GM12891 (cell line): ENCODE measurements around the gene HDGFL3.

Experiments
- PAX5 ChIP-seq: IDR thresholded peaks from 2 replicates; pipeline ENCODE4 v1.6.1; 2011; ENCODE audit warnings: low read length, moderate library complexity, mild to moderate bottlenecking; ENCODE audit not compliant: insufficient read depth, severe bottlenecking
- POLR2A ChIP-seq: IDR thresholded peaks from 2 replicates; pipeline ENCODE4 v1.6.1; 2011; ENCODE audit warnings: low read depth, low read length, control low read depth
- POLR2AphosphoS5 ChIP-seq: IDR thresholded peaks from 2 replicates; pipeline ENCODE4 v1.6.1; 2011; ENCODE audit warnings: low read depth, low read length, control low read depth
- POU2F2 ChIP-seq: IDR thresholded peaks from 2 replicates; pipeline ENCODE4 v1.6.1; 2011; ENCODE audit warnings: low read depth, mild to moderate bottlenecking, control low read depth, low read length, moderate library complexity
- SPI1 ChIP-seq: IDR thresholded peaks from 2 replicates; pipeline ENCODE4 v1.6.1; 2011; ENCODE audit warnings: low read depth, low read length, control low read depth
- TAF1 ChIP-seq: IDR thresholded peaks from 2 replicates; pipeline ENCODE4 v1.6.1; 2011; ENCODE audit warnings: low read depth, low read length, control low read depth

DNA sequence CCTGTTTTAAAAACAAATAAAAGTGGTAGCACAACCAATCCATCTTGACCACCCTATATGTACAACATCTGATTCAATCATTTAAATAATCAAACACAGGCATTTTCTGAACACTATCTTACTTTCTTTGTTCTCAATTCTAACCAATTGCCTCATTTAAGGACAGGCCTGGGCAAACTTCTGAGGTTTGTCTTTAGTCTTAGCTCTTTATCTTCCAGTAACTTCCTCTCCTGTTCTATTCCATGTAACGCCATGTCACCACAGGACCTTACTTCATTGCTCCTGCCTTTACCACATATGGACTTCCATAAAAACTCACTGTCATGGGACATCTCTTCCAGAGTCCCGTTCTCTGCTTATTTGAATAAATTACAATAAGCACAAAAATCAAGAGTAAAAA lies 14.9 kb downstream of the HDGFL3 start:
- TF ChIP-seq POLR2AphosphoS5 (no peak), TAF1 (no peak), POLR2A (no peak), SPI1 (no peak), POU2F2 (no peak), PAX5 (no peak)
